ENCODE results near the gene MOB1A.
A peak's percentile ranks its signal among the peaks of the same experiment; 100 is the strongest.
"Not testable (repeated sequence)": the region's sequence is repeated elsewhere in the genome, so short reads cannot be mapped to it uniquely, and the experiment has no call there.

Gene MOB1A

GRCh38 chr2:74178211-74179062, at the start of gene MOB1A:
MOB1A (minus strand) TSS chr2:74178879; CDS start chr2:74178674, 205 bp downstream.
- peak; percentile 97 for DNase-seq

GRCh38 chr2:74227646-74228045, 49.0 kb upstream of the MOB1A start:
- DNase-seq = no peak

- no peak for DNase-seq
These were observed 48.1 kb upstream of the MOB1A start for GRCh38 chr2:74226648-74227213.

- no peak for DNase-seq
These were observed 47.2 kb upstream of the MOB1A start for GRCh38 chr2:74225698-74226459.

- DNase-seq = no peak
These were observed 45.5 kb upstream of the MOB1A start for GRCh38 chr2:74223941-74224770.

- DNase-seq = no peak
These were observed 43.6 kb upstream of the MOB1A start for GRCh38 chr2:74222300-74222650.

GRCh38 chr2:74221604-74222299, 43.1 kb upstream of the MOB1A start:
- DNase-seq = no peak

- DNase-seq = no peak
These were observed 42.4 kb upstream of the MOB1A start for GRCh38 chr2:74221091-74221490.

- no peak for DNase-seq
These were observed 41.3 kb upstream of the MOB1A start for GRCh38 chr2:74219846-74220486.

GRCh38 chr2:74216642-74217041, 38.0 kb upstream of the MOB1A start:
- DNase-seq = no peak

- not testable (repeated sequence) for DNase-seq
These were observed 37.1 kb upstream of the MOB1A start for GRCh38 chr2:74215771-74216170.

GRCh38 chr2:74212702-74213410, 34.2 kb upstream of the MOB1A start:
- no peak for DNase-seq

GRCh38 chr2:74206180-74206688, 27.6 kb upstream of the MOB1A start:
- DNase-seq = peak; percentile 17

GRCh38 chr2:74205596-74205995, 26.9 kb upstream of the MOB1A start:
- no peak for DNase-seq

GRCh38 chr2:74205113-74205512, 26.4 kb upstream of the MOB1A start:
- no peak for DNase-seq

GRCh38 chr2:74204436-74204835, 25.8 kb upstream of the MOB1A start:
- DNase-seq = no peak

GRCh38 chr2:74201596-74201995, 22.9 kb upstream of the MOB1A start:
- DNase-seq = no peak

- DNase-seq = no peak
These were observed 22.5 kb upstream of the MOB1A start for GRCh38 chr2:74201196-74201595.

GRCh38 chr2:74199871-74200305, 21.2 kb upstream of the MOB1A start:
- DNase-seq = peak; percentile 19

- no peak for DNase-seq
These were observed 20.6 kb upstream of the MOB1A start for GRCh38 chr2:74199275-74199701.
